ENCODE results near the gene BCAT1.
"Not testable (repeated sequence)": the region's sequence is repeated elsewhere in the genome, so short reads cannot be mapped to it uniquely, and the experiment has no call there.

The BCAT1 gene

DNA sequence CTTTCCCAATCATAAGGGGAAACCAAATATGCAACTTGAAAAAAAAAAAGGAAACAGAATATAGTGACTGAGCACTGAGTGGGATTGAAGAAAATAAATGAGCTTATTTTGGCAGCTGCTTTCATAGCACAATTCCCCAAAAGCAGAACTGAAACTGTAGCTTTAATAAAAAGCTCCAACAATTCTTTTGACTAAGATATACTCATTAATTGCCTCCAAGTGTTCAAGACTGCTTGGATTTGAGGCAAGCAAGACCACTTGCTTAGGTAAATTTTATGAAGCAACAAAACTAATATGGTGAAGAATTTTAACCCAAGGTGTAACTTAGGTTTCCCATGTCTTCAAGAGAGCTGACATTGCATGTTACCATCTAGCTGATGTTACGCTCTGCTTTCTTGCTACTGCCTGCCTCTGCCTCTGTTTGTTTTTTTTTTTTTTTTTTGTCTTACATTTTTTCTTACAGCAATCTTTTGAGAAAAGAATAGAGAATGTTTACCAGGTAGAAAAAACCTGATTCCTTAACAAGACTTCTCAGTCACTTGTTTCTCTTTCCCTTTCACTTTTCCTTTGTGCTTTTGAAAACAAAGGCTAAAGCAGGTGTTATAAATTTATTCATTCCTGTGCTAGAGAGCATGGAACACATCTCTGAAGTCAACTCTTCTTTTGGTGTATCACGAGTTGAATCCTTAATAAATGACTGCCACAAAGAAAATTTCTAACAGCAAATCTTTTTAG lies 134.4 kb downstream of the BCAT1 start:
- Mint-ChIP-seq H3K4me3 (peak overlapping the region; percentile 61 to 81), H3K27ac (peak overlapping the region; percentile 87), H3K27me3 (no peaks in the 10 kb centered on the region), H3K9me3 (no peaks in the 10 kb centered on the region), H3K4me1 (ENCODE audit: low read depth in 2 of 2) (peaks cover 2 to 22% of the 10 kb centered on the region in 2 donors), H3K36me3 (ENCODE audit: insufficient read depth) (no peaks in the 10 kb centered on the region)
- DNase-seq (no peak), ATAC-seq (replicated peaks) (peak; percentile 35)

DNA sequence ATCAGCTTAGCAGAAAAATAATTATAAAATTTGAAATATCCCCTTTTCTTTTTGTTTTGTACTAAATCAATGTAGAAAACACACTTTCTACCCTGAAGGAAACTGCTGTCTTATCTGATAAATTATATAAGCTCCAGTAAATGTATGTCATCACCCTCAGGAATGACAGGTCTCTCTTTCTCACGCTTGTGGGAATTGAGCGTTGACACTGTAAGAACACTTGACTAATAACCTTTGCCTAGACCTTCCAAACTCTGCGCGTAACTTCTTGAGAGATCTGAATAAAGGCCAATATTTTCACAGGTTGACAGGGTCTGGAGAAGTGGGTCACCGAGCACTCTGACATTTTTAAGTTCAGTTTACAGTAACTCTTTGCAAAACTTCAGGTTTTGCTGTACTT lies 138.5 kb downstream of the BCAT1 start:
- no peak overlapping the region for H3K27ac Mint-ChIP-seq
- DNase-seq (no peak), ATAC-seq (replicated peaks) (no peak)
- peaks cover 2 to 19% of the 10 kb centered on the region in 2 donors for H3K4me1 Mint-ChIP-seq (ENCODE audit: low read depth in 2 of 2)
- H3K27me3 Mint-ChIP-seq, result no peaks in the 10 kb centered on the region
- no peak overlapping the region for H3K4me3 Mint-ChIP-seq
- H3K9me3 Mint-ChIP-seq, result peaks cover 0 to 2% of the 10 kb centered on the region in 2 donors
- no peaks in the 10 kb centered on the region for H3K36me3 Mint-ChIP-seq (ENCODE audit: insufficient read depth)

DNA sequence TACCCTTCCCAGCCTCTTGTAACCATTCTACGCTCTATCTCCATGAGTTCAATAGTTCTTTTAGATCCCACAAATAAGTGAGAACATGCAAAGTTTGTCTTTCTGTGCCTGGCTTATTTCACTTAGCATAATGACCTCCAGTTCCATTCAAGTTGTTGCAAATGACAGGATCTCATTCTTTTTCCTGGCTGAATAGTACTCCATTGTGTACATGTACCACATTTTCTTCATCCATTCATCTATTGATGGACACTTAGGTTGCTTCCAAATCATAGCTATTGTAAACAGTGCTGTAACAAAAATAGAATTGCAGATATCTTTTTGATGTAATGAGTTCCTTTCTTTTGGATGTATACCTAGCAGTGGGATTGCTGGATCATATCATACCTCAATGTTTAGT lies 139.6 kb downstream of the BCAT1 start:
- H3K4me3 Mint-ChIP-seq; H3K9me3 Mint-ChIP-seq; DNase-seq; H3K36me3 Mint-ChIP-seq (ENCODE audit: insufficient read depth); H3K4me1 Mint-ChIP-seq (ENCODE audit: low read depth in 2 of 2); ATAC-seq (replicated peaks); H3K27ac Mint-ChIP-seq; H3K27me3 Mint-ChIP-seq: not testable (repeated sequence)

DNA sequence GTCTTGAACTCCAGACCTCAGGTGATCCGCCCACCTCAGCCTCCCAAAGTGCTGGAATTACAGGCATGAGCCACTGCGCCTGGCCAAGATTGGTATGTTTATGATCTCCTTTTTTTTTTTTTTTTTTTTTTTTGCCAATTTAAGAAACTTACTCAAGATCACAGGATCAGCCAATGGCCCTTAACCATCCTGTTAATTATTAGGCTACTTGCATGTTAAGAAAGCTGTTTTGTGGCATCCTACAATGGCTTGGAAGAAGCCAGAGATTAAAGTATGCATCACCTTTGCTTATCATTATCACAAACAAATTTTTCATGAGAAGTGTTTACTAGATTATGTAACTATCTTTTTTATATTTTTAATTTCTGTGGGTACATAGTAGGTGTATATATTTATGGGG lies 140.2 kb downstream of the BCAT1 start:
- ATAC-seq (replicated peaks), result no peak
- H3K9me3 Mint-ChIP-seq, result peaks cover 0 to 2% of the 10 kb centered on the region in 2 donors
- no peaks in the 10 kb centered on the region for H3K36me3 Mint-ChIP-seq (ENCODE audit: insufficient read depth)
- H3K4me3 Mint-ChIP-seq, result no peak overlapping the region
- no peak for DNase-seq
- H3K27me3 Mint-ChIP-seq, result no peaks in the 10 kb centered on the region
- no peak overlapping the region for H3K27ac Mint-ChIP-seq
- H3K4me1 Mint-ChIP-seq (ENCODE audit: low read depth in 2 of 2), result peaks cover 0 to 5% of the 10 kb centered on the region in 2 donors

DNA sequence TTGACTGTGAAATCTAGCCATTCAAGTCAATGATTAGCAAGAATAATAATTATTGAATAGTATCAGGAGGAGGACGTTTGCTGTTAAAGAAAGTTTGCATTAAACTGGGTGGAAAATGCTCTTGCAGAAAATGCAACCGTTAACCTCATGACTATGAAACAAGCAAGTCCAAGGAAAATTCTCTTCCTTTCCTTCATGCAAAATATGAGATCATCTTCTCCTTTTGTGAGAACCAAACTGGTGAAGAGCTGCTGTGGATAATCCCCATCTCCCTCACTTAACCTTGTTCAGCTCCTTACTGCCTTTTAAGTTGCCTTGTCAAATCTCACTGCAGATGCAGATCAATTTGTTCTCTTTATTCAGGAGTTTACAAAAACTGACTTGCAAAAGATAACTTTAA lies 142.5 kb downstream of the BCAT1 start:
- Mint-ChIP-seq H3K27me3 (no peaks in the 10 kb centered on the region), H3K9me3 (peaks cover 0 to 2% of the 10 kb centered on the region in 2 donors), H3K36me3 (ENCODE audit: insufficient read depth) (no peaks in the 10 kb centered on the region), H3K27ac (no peak overlapping the region), H3K4me1 (ENCODE audit: low read depth in 2 of 2) (peaks cover 7 to 18% of the 10 kb centered on the region in 2 donors), H3K4me3 (no peak overlapping the region)
- ATAC-seq (replicated peaks), result no peak
- no peak for DNase-seq

DNA sequence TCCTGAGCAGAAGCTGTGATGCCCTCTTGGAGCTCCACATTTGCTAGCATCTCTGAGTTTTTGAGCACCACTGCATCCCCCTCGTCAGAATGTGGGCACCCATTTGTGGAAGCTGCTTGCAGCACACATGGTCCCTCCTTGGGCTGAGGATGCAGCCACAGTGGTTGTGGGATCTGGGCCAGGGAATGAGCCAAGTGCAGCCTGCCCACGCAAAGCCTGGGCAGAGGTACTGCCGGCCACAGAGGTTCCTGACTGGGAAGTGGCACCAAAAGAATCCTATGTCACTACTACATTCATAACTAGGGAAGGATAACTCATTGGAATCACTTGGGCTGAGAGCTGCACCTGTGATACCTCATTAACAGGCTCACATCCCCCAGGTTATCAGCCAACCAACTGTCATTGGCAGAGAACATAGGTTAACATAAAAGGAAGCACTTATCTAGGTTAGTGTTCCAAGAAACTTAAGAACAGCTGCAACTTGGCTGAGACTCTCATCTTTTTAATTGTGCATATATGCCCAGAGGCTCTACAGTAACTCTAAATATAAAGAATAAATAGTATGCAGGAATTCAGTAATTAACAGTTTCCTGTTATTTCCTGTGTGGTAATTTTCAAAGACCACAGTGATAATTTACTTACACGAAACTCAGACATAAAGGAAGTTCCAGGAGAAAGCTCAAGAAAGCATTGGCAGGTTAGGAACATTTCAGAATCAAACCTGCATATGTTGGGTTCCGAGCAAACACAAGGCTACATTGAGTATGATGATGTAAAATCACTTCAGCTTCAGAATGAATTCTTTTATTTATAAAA lies 145.3 kb downstream of the BCAT1 start:
- Mint-ChIP-seq H3K4me1 (ENCODE audit: low read depth in 2 of 2) (peaks cover 7 to 18% of the 10 kb centered on the region in 2 donors), H3K27me3 (no peaks in the 10 kb centered on the region), H3K9me3 (no peaks in the 10 kb centered on the region), H3K27ac (peak overlapping the region; percentile 56 to 72), H3K4me3 (peak overlapping the region; percentile 48 to 56), H3K36me3 (ENCODE audit: insufficient read depth) (no peaks in the 10 kb centered on the region)
- ATAC-seq (replicated peaks) (peak; percentile 17), DNase-seq (no peak)

DNA sequence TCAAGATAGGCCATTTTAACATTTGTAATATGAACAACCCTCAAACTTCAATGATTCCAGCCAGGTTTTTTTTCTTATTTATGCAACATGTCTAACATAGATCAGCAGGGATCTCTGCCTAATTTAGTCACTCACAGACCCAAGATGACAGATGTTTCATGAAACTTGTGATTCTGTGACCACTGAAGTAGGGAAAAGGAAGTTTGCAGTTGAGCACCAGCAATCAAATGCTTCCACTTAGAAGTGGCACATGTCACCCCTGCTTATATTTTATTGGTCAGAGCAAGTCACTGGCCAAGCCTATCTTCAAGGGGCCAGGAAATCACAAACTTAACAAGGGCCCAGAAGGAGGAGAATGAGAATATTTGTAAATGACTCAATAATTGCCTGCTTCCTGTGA lies 150.6 kb downstream of the BCAT1 start:
- Mint-ChIP-seq H3K9me3 (no peaks in the 10 kb centered on the region), H3K36me3 (ENCODE audit: insufficient read depth) (no peaks in the 10 kb centered on the region), H3K27me3 (no peaks in the 10 kb centered on the region), H3K4me3 (no peak overlapping the region), H3K27ac (no peak overlapping the region), H3K4me1 (ENCODE audit: low read depth in 2 of 2) (peaks cover 5 to 24% of the 10 kb centered on the region in 2 donors)
- DNase-seq (no peak), ATAC-seq (replicated peaks) (no peak)

DNA sequence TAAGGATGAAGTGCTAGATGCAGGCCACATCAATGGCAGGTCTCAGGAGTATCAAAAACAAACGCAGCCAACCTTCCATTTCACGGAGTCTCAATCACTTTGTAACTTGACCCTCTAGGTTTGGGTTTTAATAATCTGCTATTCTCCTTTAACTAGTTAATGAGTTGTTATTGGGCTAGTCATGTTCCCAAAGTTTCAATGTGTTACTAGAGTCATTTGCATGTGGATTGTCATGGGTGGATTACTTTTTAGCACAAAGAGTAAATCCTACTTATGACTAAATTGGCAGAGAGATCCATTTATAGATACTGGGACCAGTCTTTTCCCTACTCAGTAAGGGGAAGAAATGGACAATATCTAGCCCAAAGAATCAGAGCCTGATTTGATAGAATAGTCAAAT lies 151.0 kb downstream of the BCAT1 start:
- Mint-ChIP-seq H3K4me1 (ENCODE audit: low read depth in 2 of 2) (peaks cover under 1 to 20% of the 10 kb centered on the region in 2 donors), H3K36me3 (ENCODE audit: insufficient read depth) (no peaks in the 10 kb centered on the region)

DNA sequence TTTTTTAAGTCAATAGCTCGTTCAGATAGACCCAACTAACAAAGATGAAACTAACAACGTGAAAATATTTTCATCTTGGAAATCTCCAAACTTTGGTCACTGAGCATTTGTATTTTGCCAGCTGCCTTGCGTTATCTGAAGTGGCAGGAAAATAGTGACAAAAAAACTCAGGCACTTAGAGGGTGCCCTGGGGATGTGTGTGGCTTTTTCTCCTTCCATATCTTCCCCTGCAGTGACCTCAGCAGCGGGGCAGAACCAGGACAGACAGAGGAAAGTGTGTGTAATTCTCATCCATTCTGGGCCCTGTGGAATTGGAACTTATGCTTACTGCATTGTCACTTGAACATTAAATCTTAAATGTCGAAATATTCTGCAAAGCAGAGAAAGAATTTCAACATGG lies 152.0 kb downstream of the BCAT1 start:
- no peaks in the 10 kb centered on the region for H3K36me3 Mint-ChIP-seq (ENCODE audit: insufficient read depth)
- no peaks in the 10 kb centered on the region for H3K9me3 Mint-ChIP-seq
- no peak for ATAC-seq (replicated peaks)
- H3K4me1 Mint-ChIP-seq (ENCODE audit: low read depth in 2 of 2), result peaks cover 4 to 16% of the 10 kb centered on the region in 2 donors
- no peak overlapping the region for H3K4me3 Mint-ChIP-seq
- no peaks in the 10 kb centered on the region for H3K27me3 Mint-ChIP-seq
- DNase-seq, result no peak
- no peak overlapping the region for H3K27ac Mint-ChIP-seq

More for the DNA sequence above, 151.0 kb downstream of the BCAT1 start:
- Mint-ChIP-seq H3K4me3 (no peak overlapping the region), H3K27ac (no peak overlapping the region), H3K27me3 (no peaks in the 10 kb centered on the region), H3K9me3 (no peaks in the 10 kb centered on the region)
- no peak for DNase-seq
- no peak for ATAC-seq (replicated peaks)

DNA sequence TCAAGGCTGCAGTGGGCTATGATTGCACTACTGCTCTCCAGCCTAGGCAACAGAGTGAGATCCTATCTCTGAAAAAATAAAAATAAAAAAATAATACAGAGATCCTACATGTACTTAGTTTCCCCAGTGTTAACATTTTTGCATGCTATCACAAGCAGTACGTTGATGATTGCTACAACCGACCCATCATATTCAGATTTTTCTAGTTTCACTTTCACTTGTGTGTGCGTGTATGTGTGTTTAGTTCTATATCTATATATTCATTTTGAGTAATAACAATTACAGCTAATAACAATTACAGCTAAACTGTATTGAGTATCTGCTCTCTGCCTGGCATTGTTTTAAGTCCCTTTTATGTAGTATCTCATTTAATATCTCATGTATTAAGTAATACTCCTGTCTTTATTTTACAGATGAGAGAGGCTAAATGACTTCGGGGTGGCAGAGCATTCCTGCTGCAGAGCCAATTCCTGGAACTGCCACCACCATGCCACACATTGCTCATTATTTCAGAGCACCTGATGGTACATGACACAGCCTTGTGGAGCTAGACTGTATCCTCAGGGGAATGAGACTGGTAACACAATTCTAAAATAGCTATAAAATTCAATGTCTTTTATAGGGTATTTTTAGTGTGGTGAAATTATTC lies 153.1 kb downstream of the BCAT1 start:
- peak overlapping the region; percentile 89 to 93 for H3K27ac Mint-ChIP-seq
- DNase-seq (no peak), ATAC-seq (replicated peaks) (peak; percentile 51)
- peak overlapping the region; percentile 70 to 91 for H3K4me3 Mint-ChIP-seq
- H3K36me3 Mint-ChIP-seq (ENCODE audit: insufficient read depth), result no peaks in the 10 kb centered on the region
- H3K27me3 Mint-ChIP-seq, result no peaks in the 10 kb centered on the region
- H3K4me1 Mint-ChIP-seq (ENCODE audit: low read depth in 2 of 2), result peaks cover 7 to 18% of the 10 kb centered on the region in 2 donors
- no peaks in the 10 kb centered on the region for H3K9me3 Mint-ChIP-seq

DNA sequence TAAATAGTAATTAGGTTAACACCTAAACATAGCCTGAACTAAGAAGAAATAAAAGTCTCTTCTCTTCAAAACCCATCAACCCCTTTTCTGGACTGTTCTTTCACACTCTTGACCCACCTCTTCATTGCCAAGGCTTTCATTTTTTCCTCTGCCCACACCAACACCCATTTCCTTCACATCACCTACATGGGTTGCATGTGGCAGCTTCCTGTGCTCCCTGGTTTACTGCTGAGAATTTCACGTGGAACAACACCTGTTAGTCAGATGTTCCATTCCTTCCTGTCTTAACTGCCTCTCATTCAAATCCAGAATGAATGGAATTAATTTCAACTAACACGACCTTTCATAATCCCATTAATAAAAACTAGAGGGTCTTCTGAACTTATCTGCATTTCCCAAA lies 157.3 kb downstream of the BCAT1 start:
- Mint-ChIP-seq H3K27ac (no peak overlapping the region), H3K4me3 (no peak overlapping the region), H3K36me3 (ENCODE audit: insufficient read depth) (no peaks in the 10 kb centered on the region), H3K27me3 (peaks cover 0 to 13% of the 10 kb centered on the region in 2 donors), H3K4me1 (ENCODE audit: low read depth in 2 of 2) (peaks cover 7 to 18% of the 10 kb centered on the region in 2 donors), H3K9me3 (no peaks in the 10 kb centered on the region)
- DNase-seq (no peak), ATAC-seq (replicated peaks) (no peak)

DNA sequence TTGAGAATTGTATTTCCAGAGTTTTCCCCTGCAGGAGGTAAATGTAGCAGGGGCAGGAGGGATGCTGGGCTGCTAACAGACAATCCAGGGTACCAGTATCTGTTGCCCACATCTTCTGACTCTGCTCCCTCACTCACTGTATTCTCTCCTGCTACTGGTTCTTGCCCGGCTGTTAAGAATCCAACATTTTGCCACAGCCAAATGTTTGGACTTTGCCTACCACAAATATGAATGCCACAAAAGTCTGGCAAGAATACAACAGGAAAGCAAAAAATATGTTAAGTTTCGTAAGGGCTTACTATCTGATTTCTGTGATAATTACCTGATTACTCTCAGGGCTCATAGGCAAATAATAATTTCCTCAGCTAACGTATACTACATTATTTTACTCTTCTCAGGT lies 160.0 kb downstream of the BCAT1 start:
- Mint-ChIP-seq H3K36me3 (ENCODE audit: insufficient read depth) (no peaks in the 10 kb centered on the region), H3K27ac (no peak overlapping the region), H3K27me3 (peaks cover 14 to 19% of the 10 kb centered on the region in 2 donors), H3K4me3 (no peak overlapping the region), H3K4me1 (ENCODE audit: low read depth in 2 of 2) (peaks cover 6 to 7% of the 10 kb centered on the region in 2 donors), H3K9me3 (no peaks in the 10 kb centered on the region)
- DNase-seq (no peak), ATAC-seq (replicated peaks) (no peak)

DNA sequence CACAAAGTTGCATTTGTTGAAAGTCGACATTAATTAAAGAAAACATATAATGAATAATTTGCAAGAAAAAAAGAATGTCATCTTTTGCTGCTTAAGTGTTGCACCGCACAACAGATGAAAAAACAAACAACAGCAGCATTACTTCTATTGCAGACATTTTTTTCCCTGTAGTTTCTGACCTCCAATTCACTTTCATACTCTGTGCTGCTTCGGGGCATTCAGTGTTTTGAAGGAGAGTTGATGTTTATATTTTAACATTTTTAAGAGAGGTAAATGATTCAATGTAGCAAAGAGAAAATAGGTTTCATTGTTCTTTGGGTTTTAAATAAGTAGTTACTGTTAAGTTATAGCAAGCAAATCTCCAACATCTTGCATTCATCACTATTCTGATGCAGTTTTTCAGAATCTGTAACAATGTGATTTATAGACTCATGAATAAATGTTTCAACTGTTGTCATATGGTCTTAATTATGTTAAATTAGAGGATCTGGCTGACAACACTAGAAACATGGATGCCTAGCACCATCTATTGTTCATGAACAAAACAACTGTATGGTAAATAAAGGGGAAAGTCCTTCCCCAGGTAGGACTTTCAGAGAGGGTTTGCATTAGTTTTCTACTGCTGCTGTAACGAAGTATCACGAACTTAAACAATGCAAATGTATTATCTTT lies 168.1 kb downstream of the BCAT1 start:
- Mint-ChIP-seq H3K27ac (no peak overlapping the region), H3K9me3 (no peaks in the 10 kb centered on the region), H3K27me3 (peaks cover 0 to 31% of the 10 kb centered on the region in 2 donors), H3K36me3 (ENCODE audit: insufficient read depth) (no peaks in the 10 kb centered on the region), H3K4me3 (no peak overlapping the region), H3K4me1 (ENCODE audit: low read depth in 2 of 2) (no peaks in the 10 kb centered on the region)
- ATAC-seq (replicated peaks) (no peak), DNase-seq (no peak)
